K562 (cell line): ENCODE measurements around the gene CNKSR2. TPM values are rescaled to one million over a fixed set of nuclear protein-coding genes. Genes with fewer than 3 reads are reported as not detected.

ENCODE experiments used
- ATAC-seq: fragments of 200-7000 bp; cut with Tn5 transposase; 3 replicates; pipeline ENCODE4 v1.9.1; 2020; ENCODE audit warnings: moderate library complexity
- BruUV-seq: library from RNA; stranded (reverse); fragments of 400-500 nt; replicated peaks from 2 replicates; lab custom pipeline; 2021; lab: Mats Ljungman, UMichigan
- CTCF ChIA-PET: fragments of 300-600 bp; formaldehyde crosslinking; extraction: SDS; loops from one replicate; lab custom pipeline; 2021; ENCODE audit warnings: low intra/inter-chr PET ratio; lab: Yijun Ruan, JAX
- POLR2A ChIA-PET: fragments of 300-600, 350-650 bp; sonication (Branson Sonifier 250); formaldehyde crosslinking; extraction: SDS; loops from one replicate; lab custom pipeline; 2021; ENCODE audit warnings: antibody characterized with exemption, inconsistent platforms; lab: Yijun Ruan, JAX
- DNase-seq, 4 experiments: peaks; one replicate each; pipeline versions ENCODE4 v3.0.0 to v3.0.0-alpha.2; 2011 to 2018; ENCODE audit warnings: low spot score in 3 of 4, mixed read lengths in 3 of 4; ENCODE audit errors: extremely low read depth in 1 of 4
- FAIRE-seq: peaks from 2 replicates; lab custom pipeline; 2011; peaks lifted over from hg19 to GRCh38; lab: Jason Lieb, UNC
- H2AFZ ChIP-seq: 2 replicates; pipeline ENCODE4 v1.6.0; 2011; ENCODE audit warnings: low read depth, low read length, control low read depth, inconsistent platforms
- H3K27ac ChIP-seq: fragments of 200-600 bp; 3 replicates; pipeline ENCODE4 v1.8.0; 2011; ENCODE audit warnings: low read depth, mild to moderate bottlenecking, control low read depth, inconsistent platforms, low read length, moderate library complexity, mixed read lengths; ENCODE audit errors: extremely low read depth
- H3K27me3 ChIP-seq, 2 experiments: fragments of 300-600 bp in 1 of 2; 2 replicates in 1 of 2; 3 replicates in 1 of 2; pipeline versions ENCODE4 v1.6.0 to v1.8.0; 2011; ENCODE audit warnings: inconsistent platforms in 2 of 2, low read length in 2 of 2, mild to moderate bottlenecking in 1 of 2, mixed read lengths in 1 of 2, moderate library complexity in 1 of 2; ENCODE audit not compliant: control insufficient read depth in 2 of 2, insufficient read depth in 2 of 2
- H3K36me3 ChIP-seq: fragments of 300-600 bp; 3 replicates; pipeline ENCODE4 v1.8.0; 2011; ENCODE audit warnings: mild to moderate bottlenecking, low read length, inconsistent platforms; ENCODE audit not compliant: control insufficient read depth, insufficient read depth
- H3K4me1 ChIP-seq, 2 experiments: fragments of 200-600 bp in 1 of 2; replicated peaks in 1 of 2; 2 replicates in 1 of 2; 3 replicates in 1 of 2; pipeline versions ENCODE4 v1.5.1 to v1.8.0; 2011; ENCODE audit warnings: inconsistent platforms in 2 of 2, low read length in 2 of 2, mild to moderate bottlenecking in 1 of 2, mixed read lengths in 1 of 2, moderate library complexity in 1 of 2; ENCODE audit not compliant: control insufficient read depth in 2 of 2, insufficient read depth in 2 of 2
- H3K4me2 ChIP-seq: 2 replicates; pipeline ENCODE4 v1.6.1; 2011; ENCODE audit warnings: low read length, control low read depth, inconsistent platforms, mixed read lengths; ENCODE audit not compliant: insufficient read depth
- H3K4me3 ChIP-seq: fragments of 200-600 bp; sonication (generic), shearing (Covaris generic); 2 replicates; pipeline ENCODE4 v1.5.1; 2016; ENCODE audit warnings: control low read depth, inconsistent platforms
- H3K79me2 ChIP-seq: fragments of 200-600 bp; 3 replicates; pipeline ENCODE4 v1.8.0; 2011; ENCODE audit warnings: low read length, inconsistent platforms; ENCODE audit not compliant: control insufficient read depth, insufficient read depth
- H3K9ac ChIP-seq, 2 experiments: 2 replicates each; pipeline versions ENCODE4 v1.6.0 to v1.6.1; 2011; ENCODE audit warnings: low read depth in 2 of 2, low read length in 2 of 2, control low read depth in 1 of 2, inconsistent platforms in 1 of 2, mild to moderate bottlenecking in 1 of 2, mixed read lengths in 1 of 2; ENCODE audit not compliant: insufficient read depth in 1 of 2
- H3K9me1 ChIP-seq: one replicate; pipeline ENCODE4 v1.6.0; 2011; ENCODE audit warnings: inconsistent platforms, mild to moderate bottlenecking, low read length, moderate library complexity; ENCODE audit not compliant: control insufficient read depth, insufficient read depth
- H3K9me3 ChIP-seq: replicated peaks from 2 replicates; pipeline ENCODE4 v1.5.1; 2011; ENCODE audit warnings: low read depth, low read length, inconsistent platforms; ENCODE audit not compliant: control insufficient read depth, insufficient read depth
- H4K20me1 ChIP-seq: replicated peaks from 2 replicates; pipeline ENCODE4 v1.6.1; 2011; ENCODE audit warnings: low read length, inconsistent platforms, mixed read lengths; ENCODE audit not compliant: control insufficient read depth, insufficient read depth
- RAD21 ChIP-seq, 2 experiments: fragments of 250-450 bp in 1 of 2; fragments of 450-650 bp in 1 of 2; sonication (Bioruptor Pico) in 1 of 2; formaldehyde crosslinking in 1 of 2; IDR thresholded peaks in 1 of 2; conservative IDR thresholded peaks in 1 of 2; 2 replicates each; pipeline versions ENCODE4 v1.4.0 to v1.8.0; 2020 to 2022; ENCODE audit warnings: mild to moderate bottlenecking in 2 of 2, moderate library complexity in 1 of 2
- TCF3 ChIP-seq: sonication (generic); formaldehyde crosslinking; IDR thresholded peaks from 2 replicates; pipeline ENCODE4 v1.4.0; 2020; ENCODE audit warnings: mild to moderate bottlenecking, missing genetic modification reagents
- WGBS: fragments of 100-300 bp; shearing (Covaris generic); methylation state at CpG from one replicate; pipeline ENCODE4 v1.1.6; 2016; ENCODE audit warnings: low coverage, mixed read lengths; ENCODE audit not compliant: insufficient coverage; ENCODE audit errors: missing lambda C conversion rate; 5-methylcytosine and 5-hydroxymethylcytosine counted together
- in situ Hi-C: fragments of 300-500 bp; cut with MboI; formaldehyde crosslinking; loops from 4 replicates; pipeline ENCODE4 v1.15.0; 2018; ENCODE audit warnings: inconsistent platforms, mixed read lengths
- intact Hi-C: fragments of 100-400 bp; cut with micrococcal nuclease; formaldehyde crosslinking; loops from 2 replicates; pipeline ENCODE4 v1.14.2; 2022
- polyA plus RNA-seq, 8 experiments: library from polyadenylated mRNA; depleted of rRNA in 4 of 8; stranded (reverse) in 5 of 8; unstranded in 3 of 8; fragments of >200 nt; fragmentation: Nextera tagmentation in 2 of 8; fragmentation: Illumina TruSeq in 1 of 8; extraction: Ambion mirVana in 2 of 8; extraction: Trizol in 1 of 8; gene quantifications; 2 replicates each; pipeline versions ENCODE4 v1.2.1 to v1.2.3, GENCODE V29; 2011 to 2014; ENCODE audit warnings: inconsistent platforms in 1 of 8, missing spikeins in 1 of 8
- total RNA-seq, 7 experiments: library from RNA; depleted of rRNA in 6 of 7; stranded (reverse); fragments of >200 nt in 6 of 7; fragmentation: Illumina TruSeq in 2 of 7; extraction: Trizol in 2 of 7; gene quantifications; 2 replicates each; pipeline versions ENCODE4 v1.2.1 to v1.2.3, GENCODE V29; 2011 to 2021; ENCODE audit warnings: low replicate concordance in 1 of 7
- TF ChIP-seq, protein P1 (sequence below), 3 experiments: IDR thresholded peaks in 2 of 3; conservative IDR thresholded peaks in 1 of 3; 2 replicates each; pipeline ENCODE4 v1.5.1; 2011 to 2012; ENCODE audit warnings: low read length in 3 of 3, mild to moderate bottlenecking in 3 of 3, control low read depth in 2 of 3, improper control_type of control experiment in 1 of 3, inconsistent platforms in 1 of 3, low read depth in 1 of 3, mixed read lengths in 1 of 3, moderate library complexity in 1 of 3; ENCODE audit not compliant: insufficient read depth in 2 of 3

CNKSR2 gene
- total and polyA plus RNA-seq, 9 of the 15 experiments (the other 6 are each of a cell fraction or from before 2014, with no cell fraction given): not detected

- H3K27ac ChIP-seq: no peak overlapping the region
- CTCF ChIA-PET: no interaction called here
- no peaks in the 10 kb centered on the region for H3K27me3 ChIP-seq
- POLR2A ChIA-PET: no interaction called here
- no peak for ATAC-seq
- WGBS: 0% methylated on average over 2 of the region's 2 CpGs
- H3K79me2 ChIP-seq: no peaks in the 10 kb centered on the region
- TF ChIP-seq TCF3: no peak
- peak in 1 of 2 experiments; percentile 31; a peak in 1 of 4 replicates for TF ChIP-seq RAD21 (CRISPR knock-in tag; conservative IDR thresholded peaks at IDR 0.05 in 1 of 2, IDR thresholded peaks at IDR 0.05 in 1 of 2)
- TF ChIP-seq, protein P1, sequence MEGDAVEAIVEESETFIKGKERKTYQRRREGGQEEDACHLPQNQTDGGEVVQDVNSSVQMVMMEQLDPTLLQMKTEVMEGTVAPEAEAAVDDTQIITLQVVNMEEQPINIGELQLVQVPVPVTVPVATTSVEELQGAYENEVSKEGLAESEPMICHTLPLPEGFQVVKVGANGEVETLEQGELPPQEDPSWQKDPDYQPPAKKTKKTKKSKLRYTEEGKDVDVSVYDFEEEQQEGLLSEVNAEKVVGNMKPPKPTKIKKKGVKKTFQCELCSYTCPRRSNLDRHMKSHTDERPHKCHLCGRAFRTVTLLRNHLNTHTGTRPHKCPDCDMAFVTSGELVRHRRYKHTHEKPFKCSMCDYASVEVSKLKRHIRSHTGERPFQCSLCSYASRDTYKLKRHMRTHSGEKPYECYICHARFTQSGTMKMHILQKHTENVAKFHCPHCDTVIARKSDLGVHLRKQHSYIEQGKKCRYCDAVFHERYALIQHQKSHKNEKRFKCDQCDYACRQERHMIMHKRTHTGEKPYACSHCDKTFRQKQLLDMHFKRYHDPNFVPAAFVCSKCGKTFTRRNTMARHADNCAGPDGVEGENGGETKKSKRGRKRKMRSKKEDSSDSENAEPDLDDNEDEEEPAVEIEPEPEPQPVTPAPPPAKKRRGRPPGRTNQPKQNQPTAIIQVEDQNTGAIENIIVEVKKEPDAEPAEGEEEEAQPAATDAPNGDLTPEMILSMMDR (IDR thresholded peaks at IDR 0.05 in 2 of 3, conservative IDR thresholded peaks at IDR 0.05 in 1 of 3; ENCODE audit: insufficient read depth in 2 of 3, low read depth in 1 of 3, low read length in 3 of 3): peak in 2 of 3 experiments; percentile 17 to 22; a peak in 2 of 6 replicates
- H3K4me3 ChIP-seq: no peak overlapping the region
- H3K4me1 ChIP-seq: no peaks in the 10 kb centered on the region
- no peak overlapping the region for H3K9ac ChIP-seq
- intact Hi-C loops: no loop called here
- in situ Hi-C loops: no loop called here
- no peak overlapping the region for H3K4me2 ChIP-seq
- no peaks in the 10 kb centered on the region for H3K36me3 ChIP-seq
- no peaks in the 10 kb centered on the region for H3K9me1 ChIP-seq
- DNase-seq: peak in 1 of 4 experiments; percentile 4
- no peak for FAIRE-seq
- no peaks in the 10 kb centered on the region for H3K9me3 ChIP-seq
- BruUV-seq: no TSS peak
- H2AFZ ChIP-seq: no peak overlapping the region
- no peaks in the 10 kb centered on the region for H4K20me1 ChIP-seq
These were observed 105.6 kb downstream of the CNKSR2 start for GRCh38 chrX:21479695-21480270.
